Measurements from ENCODE around the gene CELF2. TPM values are rescaled to one million over a fixed set of nuclear protein-coding genes. Genes with fewer than 3 reads are reported as not detected.
A peak's percentile ranks its signal among the peaks of the same experiment; 100 is the strongest.

The CELF2 gene
- total and polyA plus RNA-seq, 2 experiments from 2014 or later, result 16.6 to 26.9 TPM

GRCh38 chr10:11018432-11018841 lies 765 bp downstream of the CELF2 start:
- TF ChIP-seq EZH2 (IDR thresholded peaks at IDR 0.05; ENCODE audit: borderline replicate concordance) (peak; percentile 22), EZH2phosphoT487 (IDR thresholded peaks at IDR 0.05; ENCODE audit: low read depth, severe bottlenecking, unreplicated experiment) (no peak)
- H4K20me1 ChIP-seq (ENCODE audit: insufficient read depth, poor library complexity, severe bottlenecking), result no peaks in the 10 kb centered on the region
- H3K4me2 ChIP-seq, result peak overlapping the region; percentile 93
- H3K9me2 ChIP-seq (replicated peaks; ENCODE audit: insufficient read depth), result no peaks in the 10 kb centered on the region
- H3K36me3 ChIP-seq (replicated peaks; ENCODE audit: insufficient read depth, low read depth), result no peaks in the 10 kb centered on the region
- H3K27me3 ChIP-seq, result peaks cover 66% of the 10 kb centered on the region
- DNase-seq (ENCODE audit: low spot score), result peak; percentile 20
- H3K4me3 ChIP-seq, result peak overlapping the region; percentile 30
- 0% methylated on average over 5 of the region's 57 CpGs for WGBS (ENCODE audit: low lambda C conversion rate, missing lambda C conversion rate)
- H2AFZ ChIP-seq, result peak overlapping the region; percentile 74
- peaks cover 5% of the 10 kb centered on the region for H3K79me2 ChIP-seq
- H3K27ac ChIP-seq, result peak overlapping the region; percentile 80
- H3K4me1 ChIP-seq (ENCODE audit: insufficient read depth), result no peaks in the 10 kb centered on the region
- no peaks in the 10 kb centered on the region for H3K9me3 ChIP-seq (ENCODE audit: low read depth)

- peaks cover 5% of the 10 kb centered on the region for H3K79me2 ChIP-seq
- H3K9me2 ChIP-seq (replicated peaks; ENCODE audit: insufficient read depth), result no peaks in the 10 kb centered on the region
- peak overlapping the region; percentile 93 for H3K4me2 ChIP-seq
- H3K9me3 ChIP-seq (ENCODE audit: low read depth), result no peaks in the 10 kb centered on the region
- H3K27me3 ChIP-seq, result peaks cover 66% of the 10 kb centered on the region
- no peaks in the 10 kb centered on the region for H4K20me1 ChIP-seq (ENCODE audit: insufficient read depth, poor library complexity, severe bottlenecking)
- 24% methylated on average over 11 of the region's 11 CpGs for WGBS (ENCODE audit: low lambda C conversion rate, missing lambda C conversion rate)
- H3K4me3 ChIP-seq, result peak overlapping the region; percentile 30
- H3K4me1 ChIP-seq (ENCODE audit: insufficient read depth), result no peaks in the 10 kb centered on the region
- no peaks in the 10 kb centered on the region for H3K36me3 ChIP-seq (replicated peaks; ENCODE audit: insufficient read depth, low read depth)
- DNase-seq (ENCODE audit: low spot score), result no peak
- H2AFZ ChIP-seq, result no peak overlapping the region
- peak overlapping the region; percentile 80 for H3K27ac ChIP-seq
- TF ChIP-seq EZH2 (IDR thresholded peaks at IDR 0.05; ENCODE audit: borderline replicate concordance) (peak; percentile 24), EZH2phosphoT487 (IDR thresholded peaks at IDR 0.05; ENCODE audit: low read depth, severe bottlenecking, unreplicated experiment) (no peak), CTCF (IDR thresholded peaks at IDR 0.05; ENCODE audit: poor library complexity) (no peak)
Observed at GRCh38 chr10:11018855-11019631, 1.4 kb downstream of the CELF2 start.

GRCh38 chr10:11019724-11020547 lies 2.3 kb downstream of the CELF2 start:
- TF ChIP-seq CTCF (IDR thresholded peaks at IDR 0.05; ENCODE audit: poor library complexity) (no peak), EZH2phosphoT487 (IDR thresholded peaks at IDR 0.05; ENCODE audit: low read depth, severe bottlenecking, unreplicated experiment) (no peak), EZH2 (IDR thresholded peaks at IDR 0.05; ENCODE audit: borderline replicate concordance) (no peak)
- Histone ChIP-seq H3K4me3 (no peak overlapping the region), H3K9me3 (ENCODE audit: low read depth) (no peaks in the 10 kb centered on the region), H3K4me2 (no peak overlapping the region), H3K27me3 (peaks cover 66% of the 10 kb centered on the region), H3K9me2 (replicated peaks; ENCODE audit: insufficient read depth) (no peaks in the 10 kb centered on the region), H3K79me2 (peaks cover 5% of the 10 kb centered on the region), H3K4me1 (ENCODE audit: insufficient read depth) (no peaks in the 10 kb centered on the region), H3K36me3 (replicated peaks; ENCODE audit: insufficient read depth, low read depth) (no peaks in the 10 kb centered on the region), H2AFZ (no peak overlapping the region), H3K27ac (no peak overlapping the region), H4K20me1 (ENCODE audit: insufficient read depth, poor library complexity, severe bottlenecking) (no peaks in the 10 kb centered on the region)
- no peak for DNase-seq (ENCODE audit: low spot score)
- 83% methylated on average over 11 of the region's 11 CpGs for WGBS (ENCODE audit: low lambda C conversion rate, missing lambda C conversion rate)

- Histone ChIP-seq H3K4me3 (no peak overlapping the region), H4K20me1 (ENCODE audit: insufficient read depth, poor library complexity, severe bottlenecking) (no peaks in the 10 kb centered on the region), H3K36me3 (replicated peaks; ENCODE audit: insufficient read depth, low read depth) (no peaks in the 10 kb centered on the region), H3K79me2 (peaks cover 5% of the 10 kb centered on the region), H2AFZ (no peak overlapping the region), H3K27ac (no peak overlapping the region), H3K9me2 (replicated peaks; ENCODE audit: insufficient read depth) (no peaks in the 10 kb centered on the region), H3K4me2 (no peak overlapping the region), H3K4me1 (ENCODE audit: insufficient read depth) (no peaks in the 10 kb centered on the region), H3K27me3 (peaks cover 64% of the 10 kb centered on the region), H3K9me3 (ENCODE audit: low read depth) (no peaks in the 10 kb centered on the region)
- TF ChIP-seq EZH2phosphoT487 (IDR thresholded peaks at IDR 0.05; ENCODE audit: low read depth, severe bottlenecking, unreplicated experiment) (no peak), CTCF (IDR thresholded peaks at IDR 0.05; ENCODE audit: poor library complexity) (no peak), EZH2 (IDR thresholded peaks at IDR 0.05; ENCODE audit: borderline replicate concordance) (no peak)
- 79% methylated on average over 6 of the region's 6 CpGs for WGBS (ENCODE audit: low lambda C conversion rate, missing lambda C conversion rate)
- no peak for DNase-seq (ENCODE audit: low spot score)
Observed at GRCh38 chr10:11020548-11020942, 2.9 kb downstream of the CELF2 start.

All from hepatocyte (in vitro differentiated cells).